HG02798 (cell line): Measurements from ENCODE around the gene MACC1.
A peak's percentile ranks its signal among the peaks of the same experiment; 100 is the strongest.
"Not testable (repeated sequence)": the region's sequence is repeated elsewhere in the genome, so short reads cannot be mapped to it uniquely, and the experiment has no call there.

Source experiments
- ATAC-seq: cut with Tn5 transposase; IDR thresholded peaks from one replicate; pipeline ENCODE4 v1.9.1; 2021; ENCODE audit warnings: mild to moderate bottlenecking; ENCODE audit not compliant: unreplicated experiment, poor library complexity

MACC1 gene

DNA sequence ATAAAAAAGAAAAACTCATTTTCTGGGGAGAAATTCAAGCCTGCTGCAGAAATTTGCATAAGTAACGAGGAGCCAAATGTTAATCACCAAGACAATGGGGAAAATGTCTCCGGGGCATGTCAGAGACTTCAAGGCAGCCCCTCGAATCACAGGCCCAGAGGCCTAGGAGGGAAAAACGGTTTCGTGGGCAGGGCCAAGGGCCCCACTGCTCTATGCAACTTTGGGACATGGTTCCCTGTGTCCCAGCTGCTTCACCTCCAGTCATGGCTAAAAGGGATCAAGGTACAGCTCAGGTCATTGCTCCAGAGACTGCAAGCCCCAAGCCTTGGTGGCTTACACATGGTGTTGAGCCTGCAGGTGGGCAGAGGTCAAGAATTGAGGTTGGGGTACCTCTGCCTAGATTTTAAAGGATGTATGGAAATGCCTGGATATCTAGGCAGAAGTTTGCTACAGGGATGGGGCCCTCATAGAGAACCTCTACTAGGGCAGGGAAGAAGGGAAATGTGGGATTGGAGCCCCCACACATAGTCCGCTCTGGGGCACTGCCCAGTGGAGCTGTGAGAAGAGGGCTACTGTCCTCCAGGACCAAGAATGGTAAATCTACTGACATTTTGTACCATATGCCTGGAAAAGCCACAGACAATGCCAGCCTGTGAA is 8.4 kb downstream of the MACC1 start:
- ATAC-seq, result no peak

DNA sequence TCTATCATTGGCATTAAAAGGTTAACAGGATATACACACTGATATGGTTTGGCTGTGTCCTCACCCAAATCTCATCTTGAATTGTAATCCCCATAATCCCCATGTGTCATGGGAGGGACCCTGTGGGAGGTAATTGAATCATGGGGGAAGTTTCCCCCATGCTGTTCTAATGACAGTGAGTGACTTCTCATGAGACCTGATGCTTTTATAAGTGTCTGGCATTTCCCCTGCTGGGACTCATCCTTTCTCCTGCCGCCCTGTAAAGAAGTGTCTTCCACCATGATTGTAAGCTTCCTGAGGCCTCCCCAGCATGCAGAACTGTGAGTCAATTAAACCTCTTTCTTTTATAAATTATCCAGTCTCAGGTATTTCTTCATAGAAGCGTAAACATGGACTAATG is 9.4 kb downstream of the MACC1 start:
- ATAC-seq, result not testable (repeated sequence)

DNA sequence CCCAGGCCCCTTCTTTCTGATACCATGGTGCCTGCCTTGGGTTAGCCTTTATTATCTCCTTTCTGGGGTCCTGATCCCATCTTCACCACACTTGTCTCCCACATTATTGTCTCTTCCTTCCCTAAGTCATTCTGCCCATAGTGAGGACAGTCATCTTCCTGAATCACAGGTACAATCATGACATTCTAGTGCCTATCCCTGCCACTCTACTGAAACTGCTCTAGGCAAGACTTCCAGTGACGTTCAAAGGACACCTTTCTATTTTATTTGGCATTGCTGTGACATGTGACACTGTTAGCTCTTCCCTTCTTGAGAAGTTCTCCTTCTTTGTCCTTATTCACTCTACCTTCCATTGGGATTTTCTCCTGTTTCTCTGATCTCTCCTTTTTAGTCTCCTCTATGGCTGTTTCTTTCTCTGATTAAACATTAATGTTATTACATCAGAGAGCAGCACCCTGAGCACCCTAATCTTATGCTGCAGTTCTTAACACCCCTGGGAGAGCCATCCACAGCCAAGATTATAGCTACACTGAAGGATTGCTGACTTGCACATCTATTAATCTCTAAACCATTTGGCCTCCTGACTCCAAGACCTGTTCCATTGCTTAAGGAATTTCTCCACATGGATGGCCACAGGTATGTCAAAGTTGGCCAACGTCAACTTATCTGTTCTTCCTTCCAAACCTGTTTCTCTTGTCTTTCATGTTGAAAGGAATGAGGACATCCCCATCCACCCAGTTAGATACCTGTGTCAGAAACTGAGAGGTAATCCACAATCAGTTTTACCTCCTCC is 10.9 kb downstream of the MACC1 start:
- ATAC-seq, result no peak

DNA sequence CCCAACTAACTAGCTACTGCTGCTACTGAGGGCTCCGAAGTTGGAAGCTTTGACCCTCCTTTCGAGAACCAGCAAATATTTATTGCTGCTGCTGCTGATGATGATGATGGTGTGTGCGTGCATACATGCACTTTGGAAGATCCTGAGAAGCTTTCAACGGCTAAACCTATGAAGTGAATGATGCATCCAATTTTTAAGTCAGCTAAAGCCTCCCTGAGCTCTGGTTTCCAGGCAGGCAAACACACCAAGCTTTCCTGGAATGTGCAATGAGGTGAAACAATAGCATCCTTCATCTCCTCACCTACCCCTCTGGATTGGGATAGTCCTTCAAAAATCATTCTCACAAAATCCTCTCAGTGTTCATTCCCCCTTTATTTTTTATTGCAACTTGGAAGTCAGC is 13.9 kb downstream of the MACC1 start:
- ATAC-seq, result no peak

DNA sequence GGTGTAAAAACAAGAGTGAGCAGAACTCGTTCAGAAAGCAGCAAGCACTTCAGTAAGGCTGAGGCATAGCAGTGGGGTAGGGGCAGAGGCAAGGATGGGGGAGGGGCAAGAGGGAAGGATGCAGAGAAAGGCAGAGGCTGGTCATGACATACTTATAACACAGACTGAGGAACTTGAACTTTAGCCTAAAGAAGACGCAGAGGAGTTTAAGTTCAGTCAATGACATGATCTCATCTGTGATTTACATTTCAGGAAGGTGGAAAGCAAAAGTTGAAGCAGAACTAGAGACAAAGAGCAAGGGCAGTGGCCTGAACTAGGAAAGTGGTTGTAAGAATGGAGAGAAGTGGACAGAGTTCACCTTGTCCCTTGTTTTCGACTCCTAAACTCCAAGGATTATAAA is 15.8 kb downstream of the MACC1 start:
- ATAC-seq, result peak; percentile 38

DNA sequence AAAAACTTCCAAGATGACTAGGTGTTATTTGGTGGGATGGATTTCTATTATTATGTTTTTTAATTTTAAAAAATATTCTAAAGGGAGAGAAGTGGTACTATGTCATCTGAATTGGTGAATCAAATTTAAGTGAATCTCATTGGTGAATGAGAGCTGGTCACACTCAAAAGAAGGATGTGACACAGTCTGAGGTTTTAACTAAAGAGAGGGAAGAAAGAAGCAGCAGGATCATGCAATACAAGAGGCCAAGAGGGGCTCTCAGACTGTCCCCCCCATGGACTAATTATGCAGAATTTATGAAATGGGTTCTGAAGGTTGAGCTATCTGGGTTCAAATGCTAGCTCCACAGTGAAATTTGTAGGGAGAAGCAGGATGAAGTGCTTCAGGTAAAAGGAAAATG is 16.2 kb downstream of the MACC1 start:
- ATAC-seq, result no peak

DNA sequence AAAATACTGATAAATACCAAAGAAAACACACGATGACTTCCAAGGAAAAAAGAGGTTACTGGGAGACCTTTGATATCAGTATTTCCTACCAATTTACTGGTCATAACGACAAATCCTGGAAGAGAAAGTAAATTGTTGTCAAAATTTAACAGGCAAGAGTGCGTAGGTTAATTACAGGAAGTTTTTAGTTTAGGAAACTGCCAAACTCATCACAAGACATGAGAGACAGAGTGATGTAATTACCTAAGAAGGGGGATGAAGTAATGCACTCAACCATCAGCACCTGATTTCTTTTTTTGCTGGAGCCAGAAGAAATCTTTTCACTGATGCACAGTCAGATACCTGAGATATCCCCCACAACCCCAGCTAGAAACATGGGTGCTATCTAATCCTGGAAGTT is 16.8 kb downstream of the MACC1 start:
- ATAC-seq, result no peak

DNA sequence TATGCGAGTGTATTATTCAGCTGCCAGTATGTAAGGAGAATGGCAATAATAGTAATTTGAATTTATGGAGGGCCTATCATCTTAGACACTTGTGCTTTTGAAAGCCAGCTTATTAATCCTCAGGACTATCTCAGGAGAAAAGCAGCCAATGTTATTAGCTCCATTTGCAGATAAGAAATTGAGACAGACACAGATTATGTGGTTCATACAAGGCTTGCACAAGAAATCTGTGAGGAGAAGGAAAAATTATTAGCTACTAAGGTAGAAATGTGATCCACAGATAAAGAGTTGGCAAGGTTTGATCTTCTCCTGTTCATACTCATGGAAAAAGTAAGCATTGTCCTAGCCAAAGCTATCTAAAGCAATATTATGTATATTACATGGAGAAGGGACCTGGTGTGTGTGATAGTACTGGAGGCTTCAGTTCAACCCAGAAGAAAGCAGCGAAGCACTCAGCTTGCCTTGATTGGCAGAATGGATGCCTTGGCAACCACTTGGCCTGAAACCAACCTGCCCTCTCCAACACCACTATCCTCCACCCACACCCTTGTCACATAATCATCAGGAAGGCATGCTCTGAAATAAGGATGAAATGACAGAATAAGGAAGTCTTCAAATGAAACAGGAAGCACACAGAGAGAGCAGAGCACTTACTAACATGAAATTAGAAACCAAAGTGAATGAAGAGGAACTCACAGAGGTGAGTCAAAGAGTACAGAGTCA is 18.0 kb downstream of the MACC1 start:
- ATAC-seq, result peak; percentile 80

DNA sequence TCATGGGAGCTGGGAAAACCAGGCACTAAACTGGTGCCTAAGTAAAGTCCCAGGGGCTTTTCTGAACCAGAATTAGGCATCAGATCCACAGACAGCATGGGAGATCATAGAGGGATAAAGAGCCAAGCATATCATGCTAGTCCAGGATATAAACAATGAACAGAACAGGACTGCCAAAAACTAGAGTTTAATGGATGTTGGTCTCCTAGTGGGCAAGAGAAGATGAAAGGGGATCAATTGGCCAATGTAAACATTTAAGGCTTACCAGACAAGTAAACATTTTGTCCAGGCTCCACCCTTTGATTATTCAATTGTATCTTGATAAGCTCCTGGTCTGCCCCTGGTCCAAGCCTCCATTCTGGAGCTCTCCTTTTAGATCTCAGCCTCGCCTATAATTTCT is 18.9 kb downstream of the MACC1 start:
- no peak for ATAC-seq

DNA sequence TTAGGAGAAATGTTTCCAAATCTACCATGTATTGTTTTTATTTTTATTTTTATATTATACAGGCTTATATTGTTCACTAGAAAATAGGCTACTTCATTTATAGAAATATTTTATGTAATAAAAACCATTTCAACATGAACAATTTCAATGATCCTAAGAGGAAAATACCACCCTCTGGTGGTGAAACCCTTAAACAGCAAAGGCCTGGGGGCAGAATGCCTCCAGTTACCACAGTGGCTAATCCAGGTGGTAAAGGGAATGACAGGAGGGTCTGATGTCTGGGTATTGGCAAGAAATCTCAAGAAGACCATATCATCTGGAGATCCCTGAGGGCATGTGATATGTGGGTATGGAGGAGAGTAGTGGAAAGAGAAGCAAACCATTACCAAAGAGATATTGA is 19.3 kb downstream of the MACC1 start:
- no peak for ATAC-seq

DNA sequence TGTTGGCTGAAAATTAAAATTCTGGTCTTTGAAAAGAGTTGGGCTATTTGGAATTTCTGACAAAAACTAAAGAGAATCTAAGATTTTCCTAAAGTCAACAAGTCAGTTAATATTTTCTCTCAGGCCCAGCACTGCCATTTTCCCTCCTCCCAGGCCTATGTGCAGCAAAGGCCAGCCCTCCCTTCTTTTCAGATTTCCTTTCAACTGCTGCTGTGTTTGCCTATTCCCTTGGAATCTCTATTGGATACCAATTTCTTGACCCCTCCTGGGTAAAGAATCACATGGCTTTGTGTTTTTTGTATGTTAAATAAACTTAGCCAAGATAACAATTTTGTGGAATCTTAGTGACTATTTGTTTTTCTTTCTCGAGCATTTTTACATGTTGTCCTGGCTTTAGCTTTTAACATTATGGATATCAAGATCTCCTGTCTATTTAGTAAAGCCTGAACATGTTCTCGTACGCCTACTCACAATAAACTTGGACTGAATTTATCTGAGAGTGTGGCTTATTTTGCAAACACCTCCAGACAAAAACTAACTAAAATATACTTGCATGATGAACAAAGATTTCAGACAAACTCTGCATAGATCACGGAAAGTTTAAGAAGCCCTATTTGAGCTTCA is 19.9 kb downstream of the MACC1 start:
- no peak for ATAC-seq

DNA sequence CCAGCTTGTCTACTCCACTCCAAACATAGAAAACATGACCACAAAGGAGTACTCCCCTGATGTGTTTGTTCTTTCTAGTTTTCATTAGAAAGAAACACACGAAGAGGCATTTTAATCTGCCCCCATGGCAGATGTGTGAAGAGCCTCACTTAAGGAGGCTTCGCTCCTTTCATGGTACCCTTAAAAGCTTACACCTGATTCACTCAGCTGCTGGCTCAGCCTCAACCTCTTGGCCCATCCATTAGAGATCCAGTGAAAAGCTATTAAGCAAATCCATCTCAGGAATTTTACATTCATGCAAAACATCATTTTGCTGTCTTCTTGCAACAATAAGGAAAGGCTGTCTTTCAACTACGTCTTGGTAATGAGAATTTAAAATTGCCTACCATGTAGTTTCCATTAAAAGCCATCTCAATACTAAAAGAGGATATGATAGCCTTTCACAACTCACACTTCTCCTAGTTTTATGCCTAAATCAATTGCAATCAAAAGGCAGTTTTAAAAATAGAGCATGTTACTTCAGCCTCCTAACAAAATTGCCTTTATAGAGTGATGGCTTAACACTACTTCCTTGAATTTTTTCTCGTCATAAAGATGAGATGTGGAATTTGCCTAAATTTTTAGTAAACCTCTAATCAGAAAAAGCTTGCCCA is 22.7 kb downstream of the MACC1 start:
- ATAC-seq, result no peak

DNA sequence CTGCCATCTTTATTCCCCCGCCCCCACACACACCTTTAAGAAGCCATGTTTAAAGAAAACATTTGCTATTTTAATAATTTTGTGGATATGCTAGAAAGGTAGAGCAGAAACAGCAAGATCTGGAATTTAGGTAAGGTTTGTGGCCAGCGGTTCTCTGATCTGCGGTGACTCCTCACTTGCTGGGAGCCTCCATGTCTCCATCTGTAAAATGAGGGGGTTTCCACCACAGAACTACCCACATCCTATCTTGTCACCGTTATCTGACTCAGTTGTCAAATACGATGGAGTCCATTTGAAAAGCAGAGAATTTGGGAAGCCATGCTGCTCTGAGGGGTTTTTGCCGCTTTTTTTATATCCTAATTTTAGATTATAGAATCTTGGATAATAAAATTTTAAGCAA is 23.3 kb downstream of the MACC1 start:
- peak; percentile 8 for ATAC-seq

DNA sequence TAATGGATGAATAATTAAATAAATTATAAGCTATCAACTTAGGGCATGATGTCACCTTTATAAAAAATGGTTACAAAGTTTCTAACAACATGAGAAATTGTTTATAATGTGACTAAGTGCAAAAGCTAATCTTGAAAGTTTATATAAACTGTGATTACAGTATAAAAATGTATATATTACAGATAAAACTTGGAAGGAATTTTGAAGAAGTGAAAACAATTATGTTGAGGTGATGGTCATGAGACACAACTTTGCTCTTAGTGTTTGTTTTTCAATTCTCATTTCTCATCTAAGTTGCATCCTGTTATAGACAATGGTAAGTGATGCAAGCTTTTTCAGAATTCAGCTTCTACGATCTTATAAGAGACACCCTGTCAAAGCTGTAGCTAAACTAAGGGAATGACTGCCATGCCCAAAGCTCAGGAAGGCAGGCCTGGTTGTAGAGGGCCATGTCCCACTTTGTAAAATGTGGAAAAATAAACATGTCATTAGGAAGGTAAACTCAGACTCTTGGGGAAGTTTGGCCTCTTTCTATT is 23.9 kb downstream of the MACC1 start:
- peak; percentile 71 for ATAC-seq

DNA sequence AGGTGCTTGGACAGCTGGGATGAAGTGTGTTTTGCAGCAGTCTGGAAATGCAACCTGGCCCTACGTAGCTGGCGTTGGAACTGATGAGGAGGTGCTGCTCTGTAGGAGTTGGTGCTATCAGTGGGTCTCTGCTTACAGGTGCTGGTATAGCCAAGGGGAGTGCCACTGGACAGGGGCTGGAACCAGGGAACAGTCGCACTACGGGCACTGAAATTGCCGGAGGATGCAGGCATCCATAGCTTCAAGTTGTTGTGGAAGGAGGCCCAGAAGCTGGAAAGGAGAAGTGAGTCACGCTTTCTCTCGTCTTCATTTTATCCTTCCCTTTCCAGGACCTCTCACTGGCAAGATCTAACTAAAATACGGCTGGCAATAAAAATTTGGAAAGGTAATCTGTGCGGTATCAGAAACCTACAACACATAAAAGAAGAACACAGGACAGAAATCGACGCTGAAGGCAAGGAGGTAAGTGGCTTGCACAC is 25.8 kb downstream of the MACC1 start:
- no peak for ATAC-seq

DNA sequence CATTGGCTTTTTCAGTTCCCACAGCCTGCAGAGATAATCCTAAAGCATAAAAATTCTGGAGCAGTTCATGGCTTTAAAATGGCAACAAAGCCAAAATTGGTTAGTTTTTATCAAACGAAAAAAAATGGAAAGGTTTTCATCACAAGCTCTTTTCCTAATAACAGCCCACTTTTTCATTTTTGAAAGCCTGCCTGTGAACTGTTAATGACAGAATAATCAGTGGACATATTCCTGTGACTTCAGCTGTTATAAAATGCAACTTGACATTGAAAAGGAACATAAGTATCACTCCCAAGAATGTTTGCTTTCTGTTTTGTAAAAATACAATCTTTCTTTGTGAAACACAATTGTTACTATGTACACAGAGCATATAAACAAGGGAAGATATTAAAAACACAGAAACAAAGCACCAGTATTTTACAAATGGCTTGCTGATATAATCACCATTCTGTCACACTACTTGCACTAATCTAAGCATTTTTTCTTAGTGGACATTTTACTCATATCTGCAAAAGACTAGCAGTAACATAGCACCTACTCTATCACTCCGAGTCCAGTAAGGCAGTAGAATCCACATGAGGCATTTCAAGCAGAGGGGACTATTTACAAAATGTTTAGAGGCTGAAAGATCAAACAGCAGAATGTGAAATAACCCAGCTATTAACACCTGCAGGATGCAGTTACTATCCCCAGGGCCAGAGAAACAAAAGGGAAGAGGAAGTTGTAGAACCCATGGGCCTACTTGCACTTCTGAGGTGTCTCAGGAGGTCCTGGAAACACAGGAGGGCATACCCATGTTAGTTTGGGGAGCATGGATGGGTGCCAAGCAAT is 26.4 kb downstream of the MACC1 start:
- no peak for ATAC-seq

DNA sequence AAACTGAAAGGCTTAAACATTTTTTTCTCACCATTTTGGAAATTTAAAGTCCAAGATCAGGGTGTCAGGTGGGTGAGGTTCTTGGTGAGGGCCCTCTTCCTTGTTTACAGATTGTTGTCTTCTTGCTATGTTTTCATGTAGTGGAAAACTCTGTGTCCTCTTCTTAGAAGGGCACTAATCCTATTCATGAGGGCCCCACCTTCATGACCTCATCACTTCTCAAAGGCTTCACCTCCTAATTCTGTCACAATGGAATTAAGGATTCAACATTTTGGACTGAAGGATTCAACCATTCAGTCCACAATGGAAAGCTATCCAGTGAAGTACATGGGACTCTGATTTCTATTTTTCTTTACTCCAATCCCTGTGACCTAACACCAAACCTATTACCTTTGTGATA is 27.3 kb downstream of the MACC1 start:
- ATAC-seq, result no peak

DNA sequence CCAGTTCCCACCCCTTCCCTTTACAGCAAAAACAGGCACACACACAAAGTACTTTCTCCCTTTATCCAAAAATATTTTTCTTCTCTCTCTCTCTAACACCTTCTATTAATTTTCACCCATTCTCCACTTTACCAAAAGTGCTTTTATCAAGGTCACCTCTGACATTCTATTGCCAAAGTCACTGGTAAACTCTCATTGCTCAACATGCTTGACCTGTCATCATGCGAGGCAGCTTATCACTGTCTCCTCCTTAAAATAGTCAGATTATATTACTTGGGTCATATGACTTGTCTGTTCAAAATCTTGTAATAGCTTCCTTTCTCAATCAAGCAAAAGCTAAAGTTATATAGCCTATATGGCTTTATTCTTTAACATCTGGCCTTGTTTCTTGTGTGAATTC is 28.6 kb downstream of the MACC1 start:
- ATAC-seq, result no peak

DNA sequence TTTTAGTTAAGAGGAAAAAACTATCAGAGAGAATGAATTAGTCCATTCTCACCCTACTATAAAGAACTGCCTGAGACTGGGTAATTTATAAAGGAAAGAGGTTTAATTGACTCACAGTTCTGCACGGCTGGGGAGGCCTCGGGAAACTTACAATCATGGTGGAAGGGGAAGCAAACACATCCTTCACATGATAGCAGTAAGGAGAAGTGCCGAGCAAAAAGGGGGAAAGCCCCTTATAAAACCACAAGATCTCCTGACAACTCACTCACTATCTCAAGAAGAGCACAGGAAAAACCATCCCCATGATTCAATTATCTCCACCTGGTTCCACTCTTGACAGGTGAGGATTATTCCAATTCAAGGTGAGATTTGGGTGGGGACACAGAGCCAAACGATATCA is 29.3 kb downstream of the MACC1 start:
- not testable (repeated sequence) for ATAC-seq
